Suprapubic skin (tissue), 4 donors: ENCODE results near the gene CA14.

Experiments used
- POLR2A ChIP-seq, 2 donors: fragments of 450-650 bp; IDR thresholded peaks; one replicate each; pipeline ENCODE4 v1.6.1; 2017; ENCODE audit warnings: antibody characterized with exemption in 2 of 2, mild to moderate bottlenecking in 2 of 2, moderate library complexity in 2 of 2
- POLR2AphosphoS5 ChIP-seq, 3 donors: sonication (generic); formaldehyde crosslinking; IDR thresholded peaks; one replicate each; pipeline ENCODE4 v1.6.1; 2017; ENCODE audit warnings: antibody characterized with exemption in 3 of 3
- TF ChIP-seq, protein P1 (sequence below), 2 donors: fragments of 200-600 bp in 1 of 2; fragments of 450-650 bp in 1 of 2; sonication (generic) in 1 of 2; IDR thresholded peaks; one replicate each; pipeline ENCODE4 v1.5.1; 2016 to 2019; ENCODE audit warnings: antibody characterized with exemption in 2 of 2, mild to moderate bottlenecking in 1 of 2, moderate library complexity in 1 of 2

DNA sequence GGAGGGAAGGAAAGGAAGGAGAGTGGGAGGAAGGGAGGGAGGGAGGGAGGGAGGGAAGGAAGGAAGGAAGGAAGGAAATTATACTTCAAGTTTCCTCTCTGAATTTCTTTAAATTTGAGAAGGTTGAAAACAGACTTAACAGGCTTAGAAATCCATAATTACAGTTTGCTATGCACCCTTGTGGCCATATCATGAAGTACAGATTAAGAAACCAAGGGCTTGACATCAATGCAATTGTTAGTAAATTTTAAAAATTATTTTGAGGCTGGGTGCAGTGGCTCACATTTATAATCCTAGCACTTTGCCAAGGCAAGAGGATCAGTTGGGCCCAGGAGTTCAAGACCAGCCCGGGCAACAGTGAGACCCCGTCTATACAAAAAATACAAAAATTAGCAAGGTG, 36.0 kb upstream of the CA14 start:
- TF ChIP-seq POLR2A (IDR thresholded peaks at IDR 0.05) (no peak), POLR2AphosphoS5 (IDR thresholded peaks at IDR 0.05) (no peak)
- TF ChIP-seq, protein P1, sequence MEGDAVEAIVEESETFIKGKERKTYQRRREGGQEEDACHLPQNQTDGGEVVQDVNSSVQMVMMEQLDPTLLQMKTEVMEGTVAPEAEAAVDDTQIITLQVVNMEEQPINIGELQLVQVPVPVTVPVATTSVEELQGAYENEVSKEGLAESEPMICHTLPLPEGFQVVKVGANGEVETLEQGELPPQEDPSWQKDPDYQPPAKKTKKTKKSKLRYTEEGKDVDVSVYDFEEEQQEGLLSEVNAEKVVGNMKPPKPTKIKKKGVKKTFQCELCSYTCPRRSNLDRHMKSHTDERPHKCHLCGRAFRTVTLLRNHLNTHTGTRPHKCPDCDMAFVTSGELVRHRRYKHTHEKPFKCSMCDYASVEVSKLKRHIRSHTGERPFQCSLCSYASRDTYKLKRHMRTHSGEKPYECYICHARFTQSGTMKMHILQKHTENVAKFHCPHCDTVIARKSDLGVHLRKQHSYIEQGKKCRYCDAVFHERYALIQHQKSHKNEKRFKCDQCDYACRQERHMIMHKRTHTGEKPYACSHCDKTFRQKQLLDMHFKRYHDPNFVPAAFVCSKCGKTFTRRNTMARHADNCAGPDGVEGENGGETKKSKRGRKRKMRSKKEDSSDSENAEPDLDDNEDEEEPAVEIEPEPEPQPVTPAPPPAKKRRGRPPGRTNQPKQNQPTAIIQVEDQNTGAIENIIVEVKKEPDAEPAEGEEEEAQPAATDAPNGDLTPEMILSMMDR (IDR thresholded peaks at IDR 0.05): peak; percentile 9 to 40
